B cell (primary cell): ENCODE results near the gene FOXD3.

Experiments
- CTCF ChIP-seq: fragments of 200-600 bp; IDR thresholded peaks from one replicate; pipeline ENCODE4 v1.8.0; 2022; ENCODE audit warnings: antibody characterized with exemption, mild to moderate bottlenecking
- EZH2 ChIP-seq: IDR thresholded peaks from 2 replicates; pipeline ENCODE4 v1.6.1; 2012; ENCODE audit warnings: borderline replicate concordance, low read depth, mild to moderate bottlenecking, moderate library complexity, low read length; ENCODE audit not compliant: insufficient read depth, poor library complexity, severe bottlenecking

DNA sequence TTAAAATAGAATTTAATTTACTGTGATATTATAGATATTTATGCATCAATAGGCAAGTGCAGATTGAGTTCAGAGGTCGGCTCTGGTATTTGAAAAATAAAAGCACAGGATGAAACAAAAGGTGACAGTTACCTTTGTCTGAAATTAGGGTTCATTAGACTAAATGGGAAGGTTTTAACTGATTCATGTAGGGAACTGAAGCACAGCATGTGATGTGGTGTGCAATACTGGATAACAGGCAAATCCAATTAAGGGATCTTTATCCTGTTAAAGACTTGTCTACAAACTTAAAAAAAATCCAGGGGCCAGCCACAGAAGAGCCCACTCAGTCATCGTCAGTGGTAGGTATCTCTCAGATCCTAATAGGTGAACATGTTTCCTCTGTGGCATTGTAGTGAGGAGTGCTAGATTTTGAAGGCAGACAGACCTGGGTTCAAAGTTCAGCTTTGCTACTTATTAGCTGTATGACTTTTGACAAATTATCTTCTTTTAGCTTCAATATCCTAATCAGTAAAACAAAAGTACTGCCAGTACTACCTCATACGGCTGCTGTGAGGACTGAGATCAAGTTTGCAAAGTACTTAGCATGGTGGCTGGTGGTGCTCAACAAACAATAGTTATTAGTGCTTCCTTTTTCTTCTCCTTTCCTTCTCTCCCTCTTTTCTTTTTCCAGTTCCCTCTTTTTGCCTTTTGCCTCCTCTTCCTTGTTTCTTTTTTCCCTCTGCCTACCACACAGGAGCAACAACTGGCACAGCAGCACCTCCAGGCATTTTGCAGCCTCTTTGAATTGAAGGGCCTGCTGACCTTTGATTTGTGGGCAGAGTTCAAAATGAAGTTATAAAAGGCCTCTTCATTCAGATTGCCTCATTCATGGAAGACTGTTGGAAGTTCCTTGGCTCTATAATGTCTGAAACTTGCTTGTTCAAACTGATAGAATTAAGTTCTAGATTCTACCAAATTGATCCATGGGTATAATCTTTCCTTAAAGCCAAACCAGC, 44.9 kb upstream of the FOXD3 start:
- no peak for TF ChIP-seq CTCF
- no peak for TF ChIP-seq EZH2
